ENCODE results near the gene KLF13. TPM values are rescaled to one million over a fixed set of nuclear protein-coding genes. Genes with fewer than 3 reads are reported as not detected.

Gene KLF13
- 26.9 and 34.0 TPM in 2 replicates for total RNA-seq
- long read RNA-seq: 0 reads

DNA sequence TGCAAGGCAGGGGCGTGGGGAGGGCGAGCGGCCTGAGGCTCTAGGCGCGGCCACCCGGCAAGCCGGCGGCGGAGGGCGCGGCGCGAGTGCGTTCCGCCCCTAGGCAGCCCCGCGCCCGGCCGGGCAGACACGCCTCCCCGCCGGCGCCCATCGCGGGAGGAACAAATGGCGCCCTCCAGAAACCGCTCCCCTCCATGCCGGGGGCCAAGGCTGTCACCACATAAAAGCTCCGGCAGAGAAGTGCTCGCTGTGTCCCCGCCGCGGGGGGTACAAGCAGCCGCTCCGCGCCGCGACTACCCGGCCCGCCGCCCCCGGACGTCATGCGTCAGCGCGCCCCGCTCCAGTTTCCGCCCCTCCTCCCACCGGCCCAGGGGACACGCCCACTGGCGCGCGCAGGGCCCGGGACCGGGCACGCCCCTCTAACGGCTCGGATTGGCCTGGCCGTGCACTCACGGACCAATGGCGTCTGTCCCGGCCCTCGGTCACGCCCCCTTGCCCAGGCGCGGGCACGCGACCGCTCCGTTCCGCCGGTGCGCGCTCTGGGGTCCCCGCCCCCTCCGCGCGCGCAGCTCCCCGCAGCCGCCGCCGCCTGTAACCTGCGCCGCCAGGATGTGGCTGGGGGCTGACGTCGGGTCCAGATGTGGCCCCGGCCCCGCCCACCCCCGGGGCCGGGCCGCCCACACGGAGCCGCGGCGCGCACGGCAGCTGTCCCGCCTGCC is at the start of gene KLF13:
KLF13 (plus strand) TSS at position 680 of the 719 bp plus-strand sequence. CDS start 378 bp downstream, outside the sequence.
- TF ChIP-seq, protein P1, sequence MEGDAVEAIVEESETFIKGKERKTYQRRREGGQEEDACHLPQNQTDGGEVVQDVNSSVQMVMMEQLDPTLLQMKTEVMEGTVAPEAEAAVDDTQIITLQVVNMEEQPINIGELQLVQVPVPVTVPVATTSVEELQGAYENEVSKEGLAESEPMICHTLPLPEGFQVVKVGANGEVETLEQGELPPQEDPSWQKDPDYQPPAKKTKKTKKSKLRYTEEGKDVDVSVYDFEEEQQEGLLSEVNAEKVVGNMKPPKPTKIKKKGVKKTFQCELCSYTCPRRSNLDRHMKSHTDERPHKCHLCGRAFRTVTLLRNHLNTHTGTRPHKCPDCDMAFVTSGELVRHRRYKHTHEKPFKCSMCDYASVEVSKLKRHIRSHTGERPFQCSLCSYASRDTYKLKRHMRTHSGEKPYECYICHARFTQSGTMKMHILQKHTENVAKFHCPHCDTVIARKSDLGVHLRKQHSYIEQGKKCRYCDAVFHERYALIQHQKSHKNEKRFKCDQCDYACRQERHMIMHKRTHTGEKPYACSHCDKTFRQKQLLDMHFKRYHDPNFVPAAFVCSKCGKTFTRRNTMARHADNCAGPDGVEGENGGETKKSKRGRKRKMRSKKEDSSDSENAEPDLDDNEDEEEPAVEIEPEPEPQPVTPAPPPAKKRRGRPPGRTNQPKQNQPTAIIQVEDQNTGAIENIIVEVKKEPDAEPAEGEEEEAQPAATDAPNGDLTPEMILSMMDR (IDR thresholded peaks at IDR 0.05; ENCODE audit: unreplicated experiment): no peak
- Mint-ChIP-seq H3K27ac (peak within 1 kb of the TSS; percentile 85), H3K4me3 (ENCODE audit: low read depth) (peak within 1 kb of the TSS; percentile 84)

DNA sequence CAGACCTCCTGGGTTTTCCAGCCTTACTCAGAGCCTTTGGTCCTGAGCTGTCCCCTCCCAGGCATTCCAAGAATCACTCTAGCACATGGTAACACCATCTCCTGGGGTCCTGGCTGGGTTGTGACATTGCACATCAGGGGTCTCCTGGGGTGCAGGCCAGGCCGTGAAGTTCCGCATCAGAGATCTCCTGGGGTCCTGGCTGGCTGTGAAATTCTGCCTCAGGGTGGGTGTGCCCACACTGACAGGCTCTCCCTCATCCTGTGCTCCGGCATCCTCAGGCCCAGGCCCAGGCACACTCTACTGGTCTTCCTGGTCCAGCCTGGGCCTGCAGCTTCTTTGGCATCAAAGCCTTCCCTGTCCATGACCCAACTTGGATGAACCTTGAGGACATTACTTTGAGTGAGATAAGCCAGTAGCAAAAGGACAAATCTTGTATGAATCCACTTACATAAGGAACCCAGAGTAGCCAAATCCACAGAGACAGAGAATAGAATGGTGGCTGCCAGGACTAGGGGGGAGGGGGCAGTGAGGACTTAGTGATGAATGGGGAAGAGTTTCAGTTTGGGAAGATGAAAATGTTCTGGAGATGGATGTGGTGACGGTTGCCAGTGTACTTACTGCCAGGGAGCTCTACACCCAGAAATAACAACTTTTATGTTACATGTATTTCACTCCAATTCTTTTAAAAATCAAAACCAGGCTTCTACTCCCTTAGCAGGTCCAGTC is 49.1 kb upstream of the KLF13 start:
- no peaks in the 10 kb centered on the region for H3K36me3 Mint-ChIP-seq (ENCODE audit: insufficient read depth)
- H3K4me3 Mint-ChIP-seq (ENCODE audit: low read depth): no peak overlapping the region
- TF ChIP-seq, protein P1 (IDR thresholded peaks at IDR 0.05; ENCODE audit: unreplicated experiment): no peak
- H3K27ac Mint-ChIP-seq: no peak overlapping the region
- DNase-seq (ENCODE audit: low spot score, unreplicated experiment): no peak
- H3K27me3 Mint-ChIP-seq: no peaks in the 10 kb centered on the region
- H3K4me1 Mint-ChIP-seq (ENCODE audit: low read depth): peaks cover 15% of the 10 kb centered on the region
- no peaks in the 10 kb centered on the region for H3K9me3 Mint-ChIP-seq (ENCODE audit: low read depth)

More for the DNA sequence above, at the start of gene KLF13:
- Mint-ChIP-seq H3K9me3 (ENCODE audit: low read depth) (no peaks in the 10 kb centered on the region), H3K27me3 (peaks cover 15% of the 10 kb centered on the region), H3K4me1 (ENCODE audit: low read depth) (peaks cover 19% of the 10 kb centered on the region), H3K36me3 (ENCODE audit: insufficient read depth) (no peaks in the 10 kb centered on the region)
- DNase-seq (ENCODE audit: low spot score, unreplicated experiment): peak; percentile 99

DNA sequence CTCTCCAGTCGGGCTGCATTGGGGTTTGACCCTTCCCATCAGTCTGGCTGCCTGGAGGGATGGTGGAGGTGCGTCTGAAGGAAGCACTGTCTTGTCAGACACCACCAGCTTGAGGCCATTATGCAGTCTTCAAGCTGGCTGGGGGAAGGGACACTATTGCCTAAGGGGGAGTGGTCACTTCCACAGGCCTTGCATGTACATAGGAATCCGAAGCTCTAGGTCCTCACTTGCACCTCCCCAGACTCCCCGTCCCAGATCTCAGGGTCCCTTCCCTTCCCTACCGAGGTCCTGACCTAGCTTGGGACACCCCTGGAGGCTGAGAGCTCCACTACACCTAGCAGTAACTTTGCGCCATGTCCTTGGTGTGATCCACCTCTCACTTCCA is 48.6 kb upstream of the KLF13 start:
- H3K9me3 Mint-ChIP-seq (ENCODE audit: low read depth): no peaks in the 10 kb centered on the region
- no peak overlapping the region for H3K4me3 Mint-ChIP-seq (ENCODE audit: low read depth)
- no peaks in the 10 kb centered on the region for H3K27me3 Mint-ChIP-seq
- no peaks in the 10 kb centered on the region for H3K36me3 Mint-ChIP-seq (ENCODE audit: insufficient read depth)
- DNase-seq (ENCODE audit: low spot score, unreplicated experiment): peak; percentile 5
- TF ChIP-seq, protein P1 (IDR thresholded peaks at IDR 0.05; ENCODE audit: unreplicated experiment): no peak
- H3K27ac Mint-ChIP-seq: no peak overlapping the region
- H3K4me1 Mint-ChIP-seq (ENCODE audit: low read depth): peaks cover 15% of the 10 kb centered on the region

DNA sequence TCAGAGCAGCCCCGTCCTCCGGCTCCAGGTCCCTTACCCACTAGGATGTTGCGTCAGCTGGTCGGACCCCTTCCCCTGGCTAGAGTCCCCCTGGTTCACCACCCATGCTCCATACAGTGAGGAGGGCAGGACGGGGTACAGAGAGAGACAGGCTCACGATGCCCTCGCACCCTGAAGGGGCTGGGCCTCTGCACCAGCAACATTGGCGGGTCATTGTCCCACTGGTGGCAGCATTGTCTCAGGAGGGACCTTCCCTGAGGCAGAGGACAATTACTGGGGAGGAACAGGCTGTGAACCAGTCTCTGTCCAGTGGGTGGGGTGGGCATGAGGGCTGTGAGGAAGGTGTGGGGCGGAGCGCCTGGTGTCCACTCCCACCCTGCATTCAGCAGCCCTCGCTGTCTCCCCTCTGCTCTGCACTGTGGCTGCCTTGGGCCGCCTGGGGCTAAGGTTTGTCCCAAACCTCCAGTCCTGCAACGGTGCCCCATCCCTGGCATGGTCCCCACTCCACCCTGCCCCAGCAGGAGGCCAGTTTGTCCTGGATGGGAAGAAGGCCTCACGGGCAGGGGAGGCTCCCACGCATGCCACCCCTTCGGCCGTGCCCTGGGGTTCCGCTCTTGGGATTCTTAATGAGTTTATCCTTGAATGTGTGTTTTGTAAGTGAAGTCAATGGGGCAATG is 48.0 kb upstream of the KLF13 start:
- no peak overlapping the region for H3K27ac Mint-ChIP-seq
- TF ChIP-seq, protein P1 (IDR thresholded peaks at IDR 0.05; ENCODE audit: unreplicated experiment): no peak
- no peaks in the 10 kb centered on the region for H3K36me3 Mint-ChIP-seq (ENCODE audit: insufficient read depth)
- no peak overlapping the region for H3K4me3 Mint-ChIP-seq (ENCODE audit: low read depth)
- peaks cover 14% of the 10 kb centered on the region for H3K4me1 Mint-ChIP-seq (ENCODE audit: low read depth)
- DNase-seq (ENCODE audit: low spot score, unreplicated experiment): peak; percentile 7
- H3K27me3 Mint-ChIP-seq: no peaks in the 10 kb centered on the region
- no peaks in the 10 kb centered on the region for H3K9me3 Mint-ChIP-seq (ENCODE audit: low read depth)

All from progenitor cell of endocrine pancreas (in vitro differentiated cells).